ENCODE data around the gene PARVB. TPM values are rescaled to one million over a fixed set of nuclear protein-coding genes. Genes with fewer than 3 reads are reported as not detected.

The PARVB gene
- total RNA-seq, 2 experiments from 2014 or later = 42.7 to 45.9 TPM

DNA sequence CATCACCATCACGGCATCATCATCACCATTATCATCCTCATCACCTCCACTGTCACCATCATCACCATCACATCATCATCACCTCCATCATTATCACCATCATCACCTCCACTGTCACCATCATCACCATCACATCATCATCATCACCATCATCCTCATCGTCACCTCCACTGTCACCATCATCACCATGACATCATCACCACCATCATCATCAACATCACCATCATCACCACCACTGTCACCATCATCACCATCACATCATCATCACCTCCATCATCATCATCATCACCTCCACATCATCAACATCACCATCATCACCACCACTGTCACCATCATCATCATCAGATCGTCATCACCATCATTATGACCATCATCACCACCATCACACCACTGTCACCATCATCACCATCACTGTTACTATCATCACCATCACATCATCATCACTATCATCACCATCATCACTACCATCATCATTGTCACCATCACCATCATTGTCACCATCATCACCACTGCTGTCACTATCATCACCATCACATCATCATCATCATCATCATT, 189.5 kb downstream of the PARVB start:
- peaks cover 10% of the 10 kb centered on the region for H3K36me3 Mint-ChIP-seq (ENCODE audit: low read depth)
- peaks cover 12% of the 10 kb centered on the region for H3K9me3 Mint-ChIP-seq (ENCODE audit: low read depth)
- no peak overlapping the region for H3K4me3 Mint-ChIP-seq
- ChIA-PET POLR2A (no interaction called here), CTCF (no interaction called here)
- H3K27ac Mint-ChIP-seq = no peak overlapping the region
- no peak for ATAC-seq
- H3K27me3 Mint-ChIP-seq = no peaks in the 10 kb centered on the region
- intact Hi-C loops (cut with DNase I, micrococcal nuclease) = no loop called here
- DNase-seq = no peak
- H3K4me1 Mint-ChIP-seq = no peaks in the 10 kb centered on the region

DNA sequence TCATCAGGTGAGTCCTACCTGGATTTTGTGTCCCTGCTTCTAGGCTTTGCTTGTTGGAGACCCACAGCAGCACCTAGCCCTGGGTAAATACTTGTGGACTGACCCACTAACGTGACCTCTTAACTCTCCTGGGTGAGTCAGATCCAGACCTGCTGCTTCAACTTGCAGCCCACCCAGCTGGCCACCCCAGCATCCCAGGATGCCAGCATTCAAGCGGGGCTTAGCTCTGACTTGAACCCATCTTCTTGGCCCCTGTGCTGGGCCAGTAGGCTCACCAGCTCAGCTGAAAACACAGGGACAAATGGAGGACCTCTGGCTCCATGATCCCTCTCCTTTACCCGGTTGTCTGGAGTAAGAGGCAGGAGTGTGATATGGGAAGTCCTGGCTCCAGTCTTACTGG, 190.1 kb downstream of the PARVB start:
- no peak overlapping the region for H3K27ac Mint-ChIP-seq
- CTCF ChIA-PET = no interaction called here
- peaks cover 7% of the 10 kb centered on the region for H3K36me3 Mint-ChIP-seq (ENCODE audit: low read depth)

DNA sequence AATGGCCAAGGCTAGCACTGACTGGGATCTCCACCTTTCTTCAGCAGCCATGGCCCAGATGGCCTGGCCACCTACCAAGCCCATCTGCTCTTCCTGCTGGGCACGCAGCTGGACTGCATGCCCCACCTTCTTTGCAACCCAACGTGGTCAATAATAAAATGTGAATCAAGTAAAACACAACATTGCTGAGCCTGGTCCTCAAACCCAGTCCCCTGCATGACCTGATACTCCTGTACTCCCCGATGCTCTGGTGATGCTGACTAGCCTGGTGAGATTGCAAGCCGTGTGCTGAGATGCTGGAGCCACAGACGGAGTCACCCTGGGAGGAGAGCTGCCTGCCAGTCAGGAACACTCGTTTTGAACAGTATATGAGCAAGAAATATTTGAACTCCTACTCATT, 190.7 kb downstream of the PARVB start:
- H3K9me3 Mint-ChIP-seq (ENCODE audit: low read depth) = peaks cover 3% of the 10 kb centered on the region
- H3K4me3 Mint-ChIP-seq = no peak overlapping the region
- peaks cover 3% of the 10 kb centered on the region for H3K36me3 Mint-ChIP-seq (ENCODE audit: low read depth)
- H3K27me3 Mint-ChIP-seq = no peaks in the 10 kb centered on the region
- H3K4me1 Mint-ChIP-seq = no peaks in the 10 kb centered on the region
- intact Hi-C loops (cut with DNase I, micrococcal nuclease) = no loop called here
- DNase-seq (no peak), ATAC-seq (no peak)
- H3K27ac Mint-ChIP-seq = no peak overlapping the region
- ChIA-PET POLR2A (no interaction called here), CTCF (no interaction called here)

More for the DNA sequence above, 190.1 kb downstream of the PARVB start:
- H3K4me1 Mint-ChIP-seq = no peaks in the 10 kb centered on the region
- no peak for DNase-seq
- peaks cover 8% of the 10 kb centered on the region for H3K9me3 Mint-ChIP-seq (ENCODE audit: low read depth)
- H3K27me3 Mint-ChIP-seq = no peaks in the 10 kb centered on the region
- intact Hi-C loops (cut with DNase I, micrococcal nuclease) = no loop called here
- no peak for ATAC-seq
- POLR2A ChIA-PET = no interaction called here
- H3K4me3 Mint-ChIP-seq = no peak overlapping the region

DNA sequence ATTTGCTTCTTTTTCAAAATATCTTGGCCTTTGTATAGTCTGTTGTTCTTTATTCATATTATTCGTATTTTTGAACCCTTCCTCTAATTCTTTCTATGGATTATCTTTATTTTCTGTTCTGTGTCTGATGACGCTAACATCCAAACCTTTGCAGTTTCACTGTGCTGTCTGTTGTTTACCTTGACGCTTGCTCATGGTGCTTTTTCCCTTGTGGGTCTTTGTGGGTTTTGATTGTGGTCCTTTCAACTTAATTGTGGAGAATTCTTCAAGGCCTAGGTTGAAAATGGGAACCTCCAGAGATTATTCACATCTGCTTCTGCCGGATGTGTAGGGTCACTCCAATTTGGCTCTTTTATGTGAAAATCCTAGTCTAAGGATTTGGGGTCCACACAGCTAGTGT, 191.2 kb downstream of the PARVB start:
- ATAC-seq (no peak), DNase-seq (no peak)
- Mint-ChIP-seq H3K27me3 (no peaks in the 10 kb centered on the region), H3K4me1 (no peaks in the 10 kb centered on the region), H3K4me3 (no peak overlapping the region), H3K36me3 (ENCODE audit: low read depth) (no peaks in the 10 kb centered on the region), H3K27ac (no peak overlapping the region), H3K9me3 (ENCODE audit: low read depth) (no peaks in the 10 kb centered on the region)
- POLR2A ChIA-PET = no interaction called here
- intact Hi-C loops (cut with DNase I, micrococcal nuclease) = no loop called here
- CTCF ChIA-PET = interaction anchor here (0.7 kb wide), 1 partner anchor 738 kb away, joined by 3 read pairs; no protein-coding TSS in a partner anchor

DNA sequence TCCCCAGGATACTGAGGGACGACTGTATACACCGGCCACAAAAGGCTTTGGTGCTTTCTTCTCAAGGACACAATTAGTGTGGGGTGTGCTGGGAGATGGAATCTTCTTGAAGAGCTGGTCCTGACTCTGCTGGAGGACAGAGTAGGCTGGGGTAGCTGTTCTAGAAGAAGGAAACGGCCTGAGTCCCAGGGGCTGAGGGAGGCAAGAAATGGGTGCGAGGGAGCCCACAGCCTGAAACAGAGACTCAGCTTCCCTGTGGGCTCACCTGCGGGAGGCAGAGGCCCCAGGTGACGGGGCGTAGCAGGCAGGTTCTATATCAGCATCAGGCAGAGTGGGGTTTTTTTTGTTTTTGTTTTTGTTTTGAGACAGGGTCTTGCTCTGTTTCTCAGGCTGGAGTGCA, 193.2 kb downstream of the PARVB start:
- ATAC-seq (no peak), DNase-seq (no peak)
- ChIA-PET CTCF (no interaction called here), POLR2A (interaction anchor here (0.6 kb wide), 1 partner anchor 140 kb away, joined by 8 read pairs; no protein-coding TSS in a partner anchor)
- Mint-ChIP-seq H3K36me3 (ENCODE audit: low read depth) (no peaks in the 10 kb centered on the region), H3K4me3 (no peak overlapping the region), H3K9me3 (ENCODE audit: low read depth) (no peaks in the 10 kb centered on the region), H3K4me1 (no peaks in the 10 kb centered on the region), H3K27me3 (no peaks in the 10 kb centered on the region), H3K27ac (no peak overlapping the region)
- intact Hi-C loops (cut with DNase I, micrococcal nuclease) = no loop called here

DNA sequence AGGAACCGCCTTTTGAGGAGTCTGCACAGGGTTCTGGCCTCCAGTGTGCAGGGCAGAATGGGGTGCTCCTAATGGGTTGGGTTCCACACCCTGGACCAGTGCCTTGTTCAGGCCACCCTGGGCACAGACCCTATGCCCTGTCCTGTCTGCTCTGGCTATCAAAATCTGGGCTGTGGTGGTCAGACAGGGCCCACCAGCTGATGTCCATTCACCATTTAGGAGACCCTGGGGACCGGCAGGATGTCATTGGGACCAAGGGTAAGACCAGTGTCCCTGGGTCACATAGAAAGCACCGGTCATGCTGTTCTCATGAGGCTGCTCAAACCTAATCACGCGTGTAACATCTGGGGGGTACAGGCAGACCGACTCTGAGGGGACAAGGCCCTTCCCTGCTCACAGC, 194.0 kb downstream of the PARVB start:
- ATAC-seq = no peak
- no peaks in the 10 kb centered on the region for H3K27me3 Mint-ChIP-seq
- no peaks in the 10 kb centered on the region for H3K4me1 Mint-ChIP-seq
- ChIA-PET POLR2A (no interaction called here), CTCF (no interaction called here)
- no peak overlapping the region for H3K4me3 Mint-ChIP-seq
- no peak overlapping the region for H3K27ac Mint-ChIP-seq
- DNase-seq = no peak
- H3K9me3 Mint-ChIP-seq (ENCODE audit: low read depth) = no peaks in the 10 kb centered on the region
- intact Hi-C loops (cut with DNase I, micrococcal nuclease) = no loop called here
- H3K36me3 Mint-ChIP-seq (ENCODE audit: low read depth) = no peaks in the 10 kb centered on the region

DNA sequence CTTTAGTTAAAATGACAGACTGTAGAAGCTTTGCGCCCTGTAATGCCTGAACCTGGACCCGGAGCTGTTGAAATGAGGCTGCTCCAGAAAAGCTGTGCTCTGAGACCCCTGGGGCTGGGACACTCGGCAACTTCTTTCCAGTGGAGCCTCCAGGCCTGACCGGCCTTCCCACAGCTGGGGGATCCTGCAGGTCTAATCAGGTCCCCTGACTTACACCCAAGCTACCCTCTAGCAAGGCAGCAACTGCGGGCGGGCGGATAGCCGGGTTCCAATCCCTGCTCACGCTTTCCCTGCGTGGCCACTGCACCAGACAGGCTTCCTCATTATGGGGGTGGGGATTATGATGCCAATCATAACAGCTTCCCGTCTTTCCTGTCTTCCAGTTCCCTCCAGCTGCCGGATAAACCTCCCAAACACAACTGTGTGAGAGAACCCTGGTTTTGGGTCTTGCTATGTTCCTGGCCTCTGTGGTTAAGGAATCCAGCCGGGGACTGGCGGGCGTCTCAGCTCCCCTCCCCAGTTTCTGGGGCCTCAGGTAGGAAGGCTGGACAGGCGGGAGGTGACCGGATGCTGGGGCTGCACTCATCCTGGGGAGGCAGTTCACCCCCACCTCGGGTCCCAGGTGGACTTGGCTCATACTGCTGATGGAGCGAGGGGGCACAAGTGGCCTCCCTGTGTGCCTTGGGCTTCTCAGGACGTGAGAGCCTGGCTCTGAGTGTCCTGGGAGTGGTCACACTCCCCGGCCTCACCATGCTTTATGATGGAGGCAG, 195.2 kb downstream of the PARVB start:
- Mint-ChIP-seq H3K36me3 (ENCODE audit: low read depth) (no peaks in the 10 kb centered on the region), H3K27ac (no peak overlapping the region), H3K4me3 (no peak overlapping the region), H3K9me3 (ENCODE audit: low read depth) (no peaks in the 10 kb centered on the region), H3K27me3 (no peaks in the 10 kb centered on the region), H3K4me1 (no peaks in the 10 kb centered on the region)
- POLR2A ChIA-PET = no interaction called here
- ATAC-seq (no peak), DNase-seq (no peak)
- intact Hi-C loops (cut with DNase I, micrococcal nuclease) = no loop called here
- CTCF ChIA-PET = interaction anchor here (0.7 kb wide), 1 partner anchor 269 kb away, joined by 3 read pairs; no protein-coding TSS in a partner anchor

DNA sequence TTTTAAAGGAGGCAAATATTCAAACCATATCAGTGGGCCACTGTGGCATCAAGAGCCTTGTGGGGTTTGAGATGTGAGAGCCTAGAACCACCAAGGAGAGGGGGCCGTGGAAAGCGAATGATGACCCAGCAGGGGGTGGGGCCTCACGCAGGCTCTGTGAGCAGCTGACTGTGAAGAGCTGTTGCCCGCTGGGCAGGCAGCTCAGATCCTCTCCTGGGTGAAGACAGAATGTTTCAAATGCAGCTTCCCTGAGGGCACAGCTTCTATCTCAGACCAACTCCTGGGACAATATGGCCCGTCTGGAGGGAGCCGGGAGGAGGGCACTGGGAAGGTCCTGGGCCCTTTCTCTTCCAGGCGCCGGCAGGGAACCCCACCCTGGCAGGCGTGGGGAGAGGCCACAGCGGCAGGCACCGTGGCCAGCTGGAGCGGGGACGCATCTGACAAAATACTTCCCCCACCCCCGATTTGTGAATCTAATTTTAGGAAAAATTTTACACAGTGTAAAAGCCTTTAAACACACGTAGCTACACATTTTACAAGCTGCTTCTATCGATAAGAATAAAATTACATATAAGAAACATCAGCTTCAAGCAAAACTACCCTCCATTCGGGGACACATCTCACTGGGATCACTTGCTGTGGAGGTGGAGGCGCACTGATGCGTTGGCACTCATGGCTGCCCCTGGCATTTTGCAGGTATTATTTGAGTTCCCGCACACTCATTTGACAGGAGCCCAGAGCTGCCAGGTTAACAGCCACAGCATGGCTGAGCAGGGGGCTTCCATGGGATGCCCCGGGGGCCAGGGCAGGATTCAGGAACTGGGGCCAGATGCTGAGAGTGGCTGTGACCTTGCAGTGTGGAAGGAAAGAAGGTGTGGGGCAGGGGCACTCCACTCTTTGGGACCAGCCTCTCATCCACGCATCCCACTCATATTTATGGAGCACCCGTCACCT, 196.9 kb downstream of the PARVB start:
- no peaks in the 10 kb centered on the region for H3K9me3 Mint-ChIP-seq (ENCODE audit: low read depth)
- DNase-seq (no peak), ATAC-seq (no peak)
- intact Hi-C loops (cut with DNase I, micrococcal nuclease) = no loop called here
- ChIA-PET POLR2A (no interaction called here), CTCF (interaction anchor here (0.6 kb wide), 1 partner anchor 38 kb away, joined by 3 read pairs; no protein-coding TSS in a partner anchor)
- no peak overlapping the region for H3K27ac Mint-ChIP-seq
- no peaks in the 10 kb centered on the region for H3K4me1 Mint-ChIP-seq
- H3K27me3 Mint-ChIP-seq = peaks cover 7% of the 10 kb centered on the region
- H3K36me3 Mint-ChIP-seq (ENCODE audit: low read depth) = no peaks in the 10 kb centered on the region
- no peak overlapping the region for H3K4me3 Mint-ChIP-seq

DNA sequence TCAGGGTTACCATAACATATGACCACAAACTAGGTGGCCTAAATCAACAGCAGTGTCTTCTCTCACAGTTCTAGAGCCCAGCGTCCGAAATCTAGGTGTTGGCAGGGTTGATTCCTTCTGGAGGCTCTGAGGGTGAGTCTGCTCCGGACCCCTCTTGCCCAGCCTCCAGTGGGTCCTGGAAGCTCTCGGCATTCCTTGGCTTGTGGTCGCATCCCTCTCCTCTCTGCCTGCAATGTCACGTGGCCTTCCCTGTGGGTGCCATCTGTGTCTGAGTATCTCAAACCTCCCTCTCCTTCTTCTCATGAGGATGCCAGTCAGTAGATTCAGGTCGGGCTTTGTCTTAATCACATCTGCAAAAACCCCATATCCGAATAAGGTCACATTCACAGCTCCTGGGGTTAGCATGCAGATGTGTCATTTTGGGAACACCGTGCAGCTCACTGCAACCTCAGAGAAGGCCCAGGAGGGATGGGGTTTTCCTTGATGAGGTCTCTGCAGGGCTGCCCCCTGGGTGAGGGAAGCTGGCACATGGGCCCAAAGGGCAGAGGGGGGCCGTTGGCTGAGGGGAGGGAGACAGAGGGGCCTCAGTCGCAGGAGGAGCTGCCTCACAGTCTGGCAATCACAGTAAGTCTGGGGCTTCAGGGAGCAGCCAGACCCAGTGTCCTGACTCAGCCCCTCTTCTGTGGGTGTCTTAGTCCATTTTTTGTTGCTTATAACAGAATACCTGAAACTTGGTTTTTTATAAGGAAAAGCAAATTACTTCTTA, 197.8 kb downstream of the PARVB start:
- ChIA-PET CTCF (interaction anchor here (0.6 kb wide), 2 partner anchors 37 to 400 kb away, joined by 3 to 4 read pairs; no protein-coding TSS in a partner anchor), POLR2A (no interaction called here)
- Mint-ChIP-seq H3K27me3 (peaks cover 12% of the 10 kb centered on the region), H3K4me3 (no peak overlapping the region), H3K9me3 (ENCODE audit: low read depth) (peaks cover under 1% of the 10 kb centered on the region), H3K27ac (no peak overlapping the region), H3K36me3 (ENCODE audit: low read depth) (no peaks in the 10 kb centered on the region), H3K4me1 (no peaks in the 10 kb centered on the region)
- DNase-seq (no peak), ATAC-seq (no peak)
- intact Hi-C loops (cut with DNase I, micrococcal nuclease) = no loop called here

All from activated CD4-positive, alpha-beta T cell treated with anti-CD3 and anti-CD28 coated beads for 36 hours (primary cell).